Measurements from ENCODE around the gene CHST13.

CHST13 gene

GRCh38 chr3:126516936-126517290 lies 7.0 kb upstream of the CHST13 start:
- TF ChIP-seq POLR2AphosphoS5 (IDR thresholded peaks at IDR 0.05; ENCODE audit: low read depth, low read length) (no peak), TAF1 (IDR thresholded peaks at IDR 0.05; ENCODE audit: borderline replicate concordance, insufficient read depth, low read length) (no peak), REST (IDR thresholded peaks at IDR 0.05; ENCODE audit: insufficient read depth in 1 of 2, low read depth in 2 of 2, low read length in 2 of 2) (no peak), FOXP2 (optimal IDR thresholded peaks at IDR 0.05; ENCODE audit: borderline replicate concordance, extremely low read depth, extremely low read length, insufficient read depth) (no peak), SIN3A (IDR thresholded peaks at IDR 0.05; ENCODE audit: borderline replicate concordance, insufficient read depth, low read length) (no peak)

- TF ChIP-seq FOXP2 (optimal IDR thresholded peaks at IDR 0.05; ENCODE audit: borderline replicate concordance, extremely low read depth, extremely low read length, insufficient read depth) (no peak), REST (IDR thresholded peaks at IDR 0.05; ENCODE audit: insufficient read depth in 1 of 2, low read depth in 2 of 2, low read length in 2 of 2) (no peak), TAF1 (IDR thresholded peaks at IDR 0.05; ENCODE audit: borderline replicate concordance, insufficient read depth, low read length) (no peak), POLR2AphosphoS5 (IDR thresholded peaks at IDR 0.05; ENCODE audit: low read depth, low read length) (no peak), SIN3A (IDR thresholded peaks at IDR 0.05; ENCODE audit: borderline replicate concordance, insufficient read depth, low read length) (no peak)
These were observed 6.5 kb upstream of the CHST13 start, which contains the start of gene UROC1 for GRCh38 chr3:126517291-126517951. TSS of gene UROC1 (minus strand) at chr3:126517773. CDS start at chr3:126517719, 54 bp downstream.

GRCh38 chr3:126517986-126518778 lies 5.8 kb upstream of the CHST13 start:
- TF ChIP-seq TAF1 (IDR thresholded peaks at IDR 0.05; ENCODE audit: borderline replicate concordance, insufficient read depth, low read length), result no peak
- TF ChIP-seq FOXP2 (optimal IDR thresholded peaks at IDR 0.05; ENCODE audit: borderline replicate concordance, extremely low read depth, extremely low read length, insufficient read depth), result no peak
- TF ChIP-seq REST (IDR thresholded peaks at IDR 0.05; ENCODE audit: insufficient read depth in 1 of 2, low read depth in 2 of 2, low read length in 2 of 2), result no peak
- TF ChIP-seq SIN3A (IDR thresholded peaks at IDR 0.05; ENCODE audit: borderline replicate concordance, insufficient read depth, low read length), result no peak
- TF ChIP-seq POLR2AphosphoS5 (IDR thresholded peaks at IDR 0.05; ENCODE audit: low read depth, low read length), result no peak

GRCh38 chr3:126518779-126519177 lies 5.2 kb upstream of the CHST13 start:
- TF ChIP-seq REST (IDR thresholded peaks at IDR 0.05; ENCODE audit: insufficient read depth in 1 of 2, low read depth in 2 of 2, low read length in 2 of 2), result no peak
